ENCODE measurements around the gene ALG9.

GRCh38 chr11:111840143-111840542, 31.2 kb downstream of the ALG9 start:
- no peak for TF ChIP-seq CTCF (conservative IDR thresholded peaks at IDR 0.05)
- TF ChIP-seq ZFX (IDR thresholded peaks at IDR 0.05): no peak

Measured in C4-2B (cell line).